GM18867 (cell line): Measurements from ENCODE around the gene LRRC8B.
A peak's percentile ranks its signal among the peaks of the same experiment; 100 is the strongest.
"Not testable (repeated sequence)": the region's sequence is repeated elsewhere in the genome, so short reads cannot be mapped to it uniquely, and the experiment has no call there.

Experiments
- ATAC-seq: cut with Tn5 transposase; IDR thresholded peaks from one replicate; pipeline ENCODE4 v1.9.1; 2021; ENCODE audit warnings: mild to moderate bottlenecking, moderate library complexity; ENCODE audit not compliant: unreplicated experiment

Gene LRRC8B

DNA sequence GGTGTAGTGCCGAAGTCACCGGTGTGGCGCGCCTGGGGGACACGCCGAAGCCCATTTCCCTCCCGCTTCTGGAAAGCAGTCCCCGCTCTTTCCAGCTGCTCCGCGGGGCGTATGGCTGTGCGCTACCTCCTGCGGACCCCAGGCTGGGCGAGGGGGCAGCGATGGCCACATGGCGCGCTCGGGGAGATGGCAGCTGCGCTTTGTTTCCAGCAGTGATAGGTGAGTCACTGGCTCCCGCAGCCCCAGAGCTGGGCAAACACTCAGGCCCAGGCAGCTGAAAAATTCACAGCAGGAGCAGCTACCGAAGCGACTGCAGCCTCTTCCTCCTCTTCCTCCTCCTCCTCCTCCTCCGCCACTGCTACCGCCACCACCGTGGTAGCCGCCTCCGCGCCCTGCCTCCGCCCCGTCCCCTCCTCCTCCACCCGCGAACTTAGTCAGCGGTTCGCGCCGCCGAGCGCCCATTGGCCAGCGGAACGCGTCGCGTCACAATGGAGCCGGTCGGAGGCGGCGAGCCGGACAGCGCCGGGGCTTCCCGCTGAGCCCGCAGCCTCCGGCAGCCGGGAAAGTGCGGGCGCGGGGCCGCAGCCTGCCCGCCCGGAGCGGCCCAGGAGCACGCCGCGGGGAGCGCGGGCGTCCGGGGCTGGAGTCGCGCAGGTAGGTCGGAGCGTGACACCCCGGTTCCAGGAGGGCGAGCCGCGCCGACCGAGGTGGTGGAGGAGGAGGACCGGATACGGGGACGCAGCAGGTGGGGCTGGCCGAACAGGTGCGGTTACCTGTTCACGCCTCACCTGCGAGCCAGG, at the start of gene LRRC8B:
Gene LRRC8B, plus strand, starts transcription at position 461 of the 800 bp plus-strand sequence. CDS start 57,822 bp downstream, outside the sequence.
- ATAC-seq = peak; percentile 95

DNA sequence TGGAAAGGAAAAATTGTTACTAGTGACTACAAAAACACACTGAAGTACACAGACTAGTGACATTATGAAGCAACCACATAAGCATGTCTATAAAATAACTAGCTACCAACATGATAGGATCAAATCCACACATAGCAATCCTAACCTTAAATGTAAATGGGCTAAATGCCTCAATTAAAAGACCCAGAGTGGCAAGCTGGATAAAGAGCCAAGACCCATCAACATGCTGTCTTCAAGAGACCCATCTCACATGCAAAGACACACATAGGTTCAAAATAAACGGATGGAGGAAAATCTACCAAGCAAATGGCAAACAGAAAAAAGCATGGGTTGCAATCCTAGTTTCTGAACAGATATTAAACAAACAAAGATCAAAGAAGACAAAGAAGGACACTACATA, 49.4 kb upstream of the LRRC8B start:
- ATAC-seq = no peak

DNA sequence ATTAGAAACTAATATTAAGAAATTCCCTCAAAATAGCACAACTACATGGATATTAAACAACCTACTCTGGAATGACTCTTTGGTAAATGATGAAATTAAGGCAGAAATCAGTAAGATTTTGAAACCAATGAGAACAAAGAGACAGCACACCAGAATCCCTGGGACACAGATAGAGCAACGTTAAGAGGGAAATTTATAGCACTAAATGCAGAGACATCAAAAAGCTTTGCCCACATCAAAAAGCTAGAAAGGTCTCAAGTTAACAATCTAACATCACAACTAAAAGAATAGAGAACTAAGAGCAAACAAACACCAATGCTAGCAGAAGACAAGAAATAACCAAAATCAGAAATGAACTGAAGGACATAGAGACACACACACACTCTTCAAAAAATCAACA, 48.6 kb upstream of the LRRC8B start:
- ATAC-seq = no peak

DNA sequence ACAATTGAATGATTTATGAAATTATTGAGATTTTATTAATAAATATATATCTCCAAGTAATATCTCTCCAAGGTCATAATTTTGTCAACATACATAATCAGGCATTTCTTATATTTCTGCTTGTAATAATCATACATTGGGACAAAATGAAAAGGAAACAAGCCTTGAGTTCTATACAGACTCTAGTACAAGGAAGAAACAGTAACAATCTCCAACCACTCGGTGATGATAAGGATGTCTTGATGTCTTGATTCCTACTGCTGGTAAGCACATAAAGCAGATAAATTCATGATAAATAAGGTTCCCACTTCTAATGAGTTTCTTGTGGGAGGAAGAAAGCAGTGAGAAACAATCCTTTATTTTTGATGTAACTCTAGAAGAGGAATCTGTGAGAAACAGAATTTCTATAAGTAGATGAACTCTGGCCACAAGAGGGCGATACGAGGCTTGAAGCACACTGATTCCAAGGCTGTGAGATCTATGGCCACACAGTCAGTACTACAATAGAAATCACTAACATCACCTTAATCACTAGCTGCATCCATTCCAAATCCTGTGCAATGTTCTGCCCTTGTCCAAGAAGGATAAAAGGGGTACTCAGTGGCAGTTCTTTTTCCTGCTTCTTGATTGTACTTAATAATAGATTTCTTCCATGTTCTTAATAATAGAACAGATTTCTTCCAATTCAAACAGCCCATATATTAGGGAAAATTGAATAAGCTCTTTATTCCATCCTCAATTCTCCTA, 41.4 kb upstream of the LRRC8B start:
- ATAC-seq = peak; percentile 65

DNA sequence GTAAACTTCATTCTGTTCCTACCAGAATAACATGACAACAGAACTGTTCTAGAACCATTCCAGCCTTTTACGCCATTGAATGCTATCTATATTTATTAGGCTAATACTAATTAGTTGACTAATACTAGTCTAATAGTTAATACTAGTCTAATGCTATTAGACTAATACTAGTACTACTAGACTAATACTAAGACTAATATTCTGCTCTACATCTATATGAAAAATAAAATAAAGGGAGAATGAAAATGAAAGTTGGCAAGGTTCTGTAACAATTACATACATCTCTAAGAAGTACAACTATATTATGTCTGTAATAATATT, 40.9 kb upstream of the LRRC8B start:
- ATAC-seq = no peak

DNA sequence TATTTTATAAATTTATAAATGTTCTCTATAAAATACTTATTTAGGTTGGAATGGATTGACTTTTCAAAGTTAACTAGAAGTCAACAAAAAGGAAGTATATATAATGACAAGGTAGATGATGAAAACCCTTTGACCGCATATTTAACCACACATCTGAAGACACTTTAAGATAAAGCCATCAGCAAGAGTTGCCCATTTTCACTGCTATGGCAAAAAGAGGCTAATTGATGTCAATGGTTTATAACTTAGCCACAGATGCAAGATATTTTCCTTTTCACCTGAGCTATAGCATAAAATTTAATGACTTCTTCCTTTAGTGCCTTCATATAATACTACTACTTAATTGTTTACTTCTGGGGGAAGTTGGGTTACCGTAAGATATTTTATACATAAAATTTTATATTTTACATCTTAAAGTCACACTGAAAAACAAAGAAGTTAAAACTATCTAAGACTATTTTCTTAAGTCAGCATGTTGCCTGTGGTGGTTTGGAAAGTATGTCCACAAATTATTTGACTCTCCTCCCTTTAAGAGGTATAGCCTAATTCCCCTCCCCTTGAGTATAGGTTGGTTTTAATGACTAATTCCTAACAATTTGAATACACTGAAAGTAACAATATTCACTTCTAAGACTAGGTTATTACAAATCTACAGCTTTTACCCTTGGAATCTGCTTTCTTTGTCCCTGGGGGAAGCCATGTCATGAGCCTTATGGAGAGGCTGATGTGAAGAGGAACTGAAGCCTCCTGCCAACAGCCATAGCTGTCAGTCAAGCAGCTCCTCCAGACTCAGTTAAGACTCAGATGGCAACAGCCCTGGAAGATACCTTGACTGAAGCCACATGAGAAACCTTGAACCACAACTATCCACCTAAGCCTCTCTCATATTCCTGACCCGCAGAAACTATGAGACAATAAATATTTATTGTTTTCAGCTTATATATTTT, 40.3 kb upstream of the LRRC8B start:
- ATAC-seq = no peak

DNA sequence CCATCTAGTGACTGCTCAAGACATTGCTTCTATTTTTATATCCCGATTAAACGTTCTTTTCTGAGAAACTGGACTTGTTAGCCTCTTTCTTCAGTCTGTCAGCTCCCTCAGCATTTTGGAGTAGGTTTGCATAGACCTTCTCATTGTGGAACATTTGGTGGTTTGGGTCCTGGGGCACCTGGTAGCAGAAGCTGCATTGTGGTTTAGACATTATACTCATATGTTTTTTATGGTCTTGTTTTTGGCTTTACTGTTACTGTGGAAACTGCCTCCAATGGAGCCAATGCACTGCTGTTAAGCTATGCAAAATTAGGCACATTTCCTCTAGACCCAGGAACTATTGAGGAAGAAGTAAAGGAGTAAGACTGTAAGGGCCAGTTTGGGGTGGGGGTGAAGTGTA, 36.7 kb upstream of the LRRC8B start:
- peak; percentile 65 for ATAC-seq

DNA sequence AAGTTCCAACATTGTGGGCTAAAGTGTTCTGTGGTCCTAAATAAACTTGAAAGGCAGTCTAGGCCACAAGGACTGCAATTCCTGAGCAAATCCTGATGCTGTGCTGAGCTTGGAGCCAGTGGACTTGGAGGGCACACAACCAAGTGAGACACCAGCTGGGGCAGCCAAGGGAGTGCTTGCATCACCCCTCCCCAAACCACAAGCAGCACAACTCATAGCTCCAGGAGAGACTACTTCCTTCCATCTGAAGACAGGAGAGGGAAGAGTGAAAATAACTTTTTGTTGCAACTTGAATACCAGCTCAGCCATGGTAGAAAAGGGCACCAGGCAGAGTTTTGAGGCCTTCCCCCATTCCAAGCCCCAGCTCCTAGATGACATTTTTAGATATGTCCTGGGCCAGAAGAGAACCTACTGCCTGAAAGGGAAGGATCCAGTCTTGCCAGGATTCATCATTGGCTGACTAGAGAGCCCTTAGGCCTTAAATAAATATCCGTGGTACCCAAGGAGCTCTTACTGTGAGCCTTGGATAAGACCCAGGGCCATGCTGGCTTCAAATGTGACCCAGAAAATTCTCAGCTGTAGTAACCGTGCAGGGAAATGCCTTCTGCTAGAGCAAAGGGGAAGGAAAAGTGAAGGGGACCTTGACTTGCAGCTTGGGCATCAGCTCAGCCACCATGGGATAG, 35.4 kb upstream of the LRRC8B start:
- no peak for ATAC-seq

DNA sequence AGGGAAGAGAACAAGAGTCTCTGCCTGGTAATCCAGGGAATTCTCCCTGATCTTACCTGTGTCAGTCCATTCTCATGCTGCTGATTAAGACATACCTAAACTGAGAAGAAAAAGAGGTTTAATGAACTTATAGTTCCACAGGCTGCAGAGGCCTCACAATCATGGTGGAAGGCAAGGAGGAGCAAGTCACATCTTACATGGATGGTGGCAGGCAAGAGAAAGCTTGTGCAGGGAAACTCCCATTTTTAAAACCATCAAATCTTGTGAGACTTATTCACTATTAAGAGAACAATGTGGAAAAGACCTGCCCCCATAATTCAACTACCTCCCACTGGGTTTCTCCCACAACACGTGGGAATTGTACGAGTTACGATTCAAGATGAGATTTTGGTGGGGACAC, 34.2 kb upstream of the LRRC8B start:
- no peak for ATAC-seq

DNA sequence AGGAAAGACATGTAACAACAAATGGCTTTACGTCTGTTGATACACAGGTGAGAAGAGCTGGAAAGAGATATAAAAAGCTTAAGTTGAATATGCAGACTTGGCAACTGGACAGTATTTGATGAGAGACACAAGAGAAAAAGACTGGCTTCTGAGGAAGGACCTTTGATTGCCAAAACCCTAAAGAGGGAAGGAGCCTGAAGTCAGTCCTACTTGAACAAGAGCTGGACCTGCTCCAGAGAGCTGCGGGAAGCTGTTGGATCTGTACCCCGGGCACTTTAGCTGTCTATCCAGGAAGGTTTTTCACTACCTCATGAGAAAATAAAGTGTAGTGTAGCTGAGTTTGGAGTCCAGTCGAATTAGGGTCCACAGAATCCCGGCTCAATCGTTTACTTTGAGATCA, 25.3 kb upstream of the LRRC8B start:
- ATAC-seq = no peak

DNA sequence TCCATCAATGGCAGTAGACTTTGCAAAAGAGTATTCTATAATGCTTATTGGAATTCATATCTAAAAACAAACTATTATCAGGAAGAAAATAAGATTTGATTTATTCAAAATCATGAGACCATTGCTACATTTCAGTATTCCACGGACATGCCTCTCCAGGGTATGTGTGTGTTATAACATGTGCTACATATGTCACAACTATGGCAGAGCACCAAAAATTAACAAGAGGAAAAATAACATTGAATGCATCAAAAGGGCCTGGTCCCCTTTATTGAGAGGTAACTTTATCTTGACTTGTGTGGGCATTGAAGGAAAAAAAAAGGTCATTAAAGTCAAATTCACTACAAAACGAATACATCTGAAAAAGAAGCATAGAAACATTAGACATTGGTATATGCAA, 22.6 kb upstream of the LRRC8B start:
- no peak for ATAC-seq

DNA sequence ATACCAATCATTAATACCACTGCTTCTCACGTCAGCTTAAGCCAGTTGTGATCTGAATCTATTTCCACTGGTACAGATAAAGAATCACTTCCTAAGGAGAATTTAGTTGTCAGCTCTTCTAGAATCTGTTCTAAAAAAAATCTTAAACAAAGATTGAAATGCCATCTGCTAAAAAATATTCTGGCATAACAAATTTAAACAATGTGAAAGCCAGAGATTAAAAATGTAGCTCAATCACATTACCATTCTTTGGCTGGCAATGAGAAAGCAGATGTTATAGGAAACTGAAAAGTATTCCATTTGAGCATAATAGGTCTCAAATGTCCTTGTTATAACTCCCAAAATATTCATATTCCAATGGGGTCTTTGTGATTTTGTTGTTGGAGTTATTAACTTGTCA, 21.7 kb upstream of the LRRC8B start:
- no peak for ATAC-seq

DNA sequence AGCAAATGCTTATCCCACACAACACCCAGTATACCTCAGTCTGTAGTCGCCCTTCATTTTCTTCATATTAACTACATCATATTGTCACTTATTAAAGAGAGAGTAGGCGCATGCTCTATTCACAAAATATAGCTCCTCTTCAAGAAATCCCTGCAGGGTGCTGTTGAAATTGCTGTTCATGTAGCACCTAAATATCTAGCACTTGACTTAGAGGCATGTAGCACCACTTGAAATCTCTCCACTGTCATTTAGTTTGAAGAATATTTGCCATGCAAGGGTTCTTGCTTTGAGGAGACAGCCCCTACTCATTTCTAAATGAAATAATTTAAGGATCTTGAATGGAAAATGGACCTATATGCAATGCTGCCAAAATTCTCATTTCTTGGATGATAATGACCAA, 20.9 kb upstream of the LRRC8B start:
- no peak for ATAC-seq

DNA sequence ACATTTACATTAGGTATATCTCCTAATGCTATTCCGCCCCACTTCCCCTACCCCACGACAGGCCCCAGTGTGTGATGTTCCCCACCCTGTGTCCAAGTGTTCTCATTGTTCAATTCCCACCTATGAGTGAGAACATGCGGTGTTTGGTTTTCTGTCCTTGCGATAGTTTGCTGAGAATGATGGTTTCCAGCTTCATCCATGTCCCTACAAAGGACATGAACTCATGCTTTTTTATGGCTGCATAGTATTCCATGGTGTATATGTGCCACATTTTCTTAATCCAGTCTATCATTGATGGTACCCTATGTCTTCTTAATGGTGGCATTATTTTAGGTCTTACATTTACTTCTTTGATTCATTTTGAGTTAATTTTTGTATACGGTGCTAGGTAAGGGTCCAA, 14.6 kb upstream of the LRRC8B start:
- ATAC-seq = not testable (repeated sequence)

DNA sequence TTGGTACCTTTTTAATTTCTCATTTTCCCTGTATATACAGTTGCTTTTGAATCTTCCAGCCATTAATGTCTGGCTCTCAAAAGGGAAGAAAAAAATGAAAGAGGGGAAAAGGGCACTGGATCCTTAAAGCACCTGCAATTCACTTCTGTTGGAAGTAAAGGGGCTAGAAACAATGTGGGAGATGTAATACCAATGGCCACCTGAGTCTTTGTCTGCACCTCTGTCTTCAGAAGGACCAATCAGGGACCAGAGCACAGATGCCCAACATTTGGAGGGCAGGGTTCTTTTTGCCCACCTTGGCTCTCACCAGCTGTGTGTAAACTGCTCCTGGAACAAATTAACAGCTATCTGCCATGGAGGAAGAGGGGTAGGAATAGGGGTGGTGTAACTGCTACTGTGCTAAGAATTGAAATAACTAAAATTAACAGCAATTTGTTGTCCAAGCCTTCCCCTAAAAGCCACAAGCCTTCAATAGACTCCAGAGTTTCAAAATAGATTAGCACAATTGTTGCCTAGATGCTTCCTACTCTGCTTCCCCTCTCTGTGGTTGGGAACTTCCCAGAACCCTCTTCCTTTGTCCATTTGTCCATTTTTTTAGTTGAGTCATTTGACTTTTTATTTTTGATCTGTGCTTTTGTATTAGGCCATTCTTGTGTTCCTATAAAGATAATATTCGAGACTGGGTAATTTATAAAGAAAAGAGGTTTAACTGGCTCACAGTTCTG, 11.5 kb upstream of the LRRC8B start:
- ATAC-seq = no peak

DNA sequence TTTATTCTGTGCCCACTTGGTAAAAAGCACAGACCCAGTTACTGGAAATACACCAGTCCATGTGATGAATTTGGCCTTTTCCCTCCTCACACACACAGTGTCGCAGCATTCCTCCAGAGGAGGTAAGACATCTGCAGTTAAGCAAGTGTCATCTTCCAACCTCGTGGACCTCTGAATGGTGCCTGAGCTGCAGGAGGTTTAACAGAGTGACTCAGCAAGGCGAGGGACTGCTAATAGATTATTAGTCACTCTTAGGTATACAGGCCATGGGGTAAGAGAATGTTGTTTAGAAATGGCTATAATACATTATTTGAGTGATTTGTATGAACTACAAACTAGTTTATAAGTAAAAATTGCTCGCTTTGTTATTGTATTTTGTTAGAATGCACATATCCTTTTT, 8.6 kb upstream of the LRRC8B start:
- no peak for ATAC-seq

DNA sequence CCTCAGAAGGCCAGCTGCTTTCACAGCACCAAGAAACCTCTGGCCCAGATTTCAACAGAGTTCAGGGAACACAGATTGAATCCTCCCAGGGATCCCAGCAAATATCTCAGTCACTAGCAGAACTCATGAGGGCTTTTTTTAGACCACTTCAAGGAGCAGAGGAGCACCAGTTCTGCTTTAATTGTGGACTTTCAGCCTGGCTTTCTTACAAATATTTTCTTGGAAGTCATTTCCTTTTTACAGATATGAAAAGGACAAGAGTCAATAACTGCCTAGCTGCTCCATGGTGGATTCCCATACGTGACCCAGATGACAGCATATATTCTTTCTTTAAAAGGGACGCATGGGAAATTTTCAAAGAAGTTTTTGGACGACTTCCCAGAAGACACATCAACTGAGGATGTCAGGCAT, 6.4 kb upstream of the LRRC8B start:
- ATAC-seq = no peak

DNA sequence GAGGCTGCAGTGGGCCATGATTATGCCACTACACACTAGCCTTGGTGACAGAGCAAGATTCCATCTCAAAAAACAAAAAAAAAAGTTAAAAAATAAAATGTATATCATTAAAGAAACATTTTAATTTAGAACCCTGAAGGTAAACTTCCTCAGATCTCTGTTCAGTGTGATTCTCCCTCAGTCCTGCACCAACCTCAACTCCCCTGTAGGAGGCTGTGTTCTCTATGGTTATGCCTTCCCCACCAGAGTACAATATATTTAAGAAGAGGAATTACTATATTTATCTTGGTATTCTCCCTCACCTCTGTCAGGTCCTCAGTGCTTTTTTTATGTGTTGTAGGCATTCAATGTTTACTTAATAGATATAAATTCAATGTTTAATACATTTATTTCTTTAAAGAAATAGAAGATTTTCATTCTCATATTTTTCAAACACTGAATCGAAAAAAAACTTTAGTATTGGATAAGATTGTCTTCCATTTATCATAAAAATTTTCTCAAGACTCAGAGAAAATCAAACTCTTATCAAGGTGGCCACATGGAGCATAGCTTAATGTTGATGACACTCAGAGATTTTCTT, 4.8 kb upstream of the LRRC8B start:
- peak; percentile 64 for ATAC-seq

DNA sequence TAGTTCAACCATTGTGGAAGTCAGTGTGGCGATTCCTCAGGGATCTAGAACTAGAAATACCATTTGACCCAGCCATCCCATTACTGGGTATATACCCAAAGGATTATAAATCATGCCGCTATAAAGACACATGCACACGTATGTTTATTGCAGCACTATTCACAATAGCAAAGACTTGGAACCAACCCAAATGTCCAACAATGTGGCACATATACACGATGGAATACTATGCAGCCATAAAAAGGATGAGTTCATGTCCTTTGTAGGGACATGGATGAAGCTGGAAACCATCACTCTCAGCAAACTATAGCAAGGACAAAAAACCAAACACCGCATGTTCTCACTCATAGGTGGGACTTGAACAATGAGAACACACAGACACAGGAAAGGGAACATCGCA, 2.7 kb upstream of the LRRC8B start:
- not testable (repeated sequence) for ATAC-seq
